Measurements from ENCODE around the gene PADI6.
A peak's percentile ranks its signal among the peaks of the same experiment; 100 is the strongest.
"Not testable (repeated sequence)": the region's sequence is repeated elsewhere in the genome, so short reads cannot be mapped to it uniquely, and the experiment has no call there.

PADI6 gene

DNA sequence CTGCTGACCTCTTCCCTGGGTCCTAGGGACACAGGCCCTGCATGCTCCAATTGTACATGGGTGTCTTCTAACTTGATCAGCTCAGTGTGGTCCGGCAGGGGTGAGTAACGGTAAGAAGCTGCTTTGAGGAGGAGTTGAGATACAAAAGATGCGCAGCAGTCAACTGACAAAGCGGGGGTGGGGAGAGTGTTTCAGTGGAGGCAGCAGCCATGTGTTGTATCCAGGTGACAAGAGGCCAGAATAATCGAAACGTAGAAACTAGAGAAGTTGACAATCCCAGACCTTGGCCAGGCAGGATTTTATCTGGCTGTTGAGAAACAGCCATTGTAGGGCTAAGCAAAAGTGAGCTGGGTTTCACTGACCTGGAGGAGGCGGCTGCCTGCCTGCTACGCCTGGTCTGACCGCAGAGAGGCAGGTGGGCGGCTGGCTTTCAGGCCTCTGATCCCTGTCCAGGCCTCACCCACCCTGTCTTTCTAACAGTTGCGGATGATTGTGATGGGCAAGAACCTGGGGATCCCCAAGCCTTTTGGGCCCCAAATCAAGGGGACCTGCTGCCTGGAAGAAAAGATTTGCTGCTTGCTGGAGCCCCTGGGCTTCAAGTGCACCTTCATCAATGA lies 28.8 kb downstream of the PADI6 start:
- in situ Hi-C loops (cut with MboI; ENCODE audit: low pct_unique_long_range_greater_than_20kb, low sequenced_read_pairs, unreplicated experiment): no loop called here
- TF ChIP-seq, protein P1, sequence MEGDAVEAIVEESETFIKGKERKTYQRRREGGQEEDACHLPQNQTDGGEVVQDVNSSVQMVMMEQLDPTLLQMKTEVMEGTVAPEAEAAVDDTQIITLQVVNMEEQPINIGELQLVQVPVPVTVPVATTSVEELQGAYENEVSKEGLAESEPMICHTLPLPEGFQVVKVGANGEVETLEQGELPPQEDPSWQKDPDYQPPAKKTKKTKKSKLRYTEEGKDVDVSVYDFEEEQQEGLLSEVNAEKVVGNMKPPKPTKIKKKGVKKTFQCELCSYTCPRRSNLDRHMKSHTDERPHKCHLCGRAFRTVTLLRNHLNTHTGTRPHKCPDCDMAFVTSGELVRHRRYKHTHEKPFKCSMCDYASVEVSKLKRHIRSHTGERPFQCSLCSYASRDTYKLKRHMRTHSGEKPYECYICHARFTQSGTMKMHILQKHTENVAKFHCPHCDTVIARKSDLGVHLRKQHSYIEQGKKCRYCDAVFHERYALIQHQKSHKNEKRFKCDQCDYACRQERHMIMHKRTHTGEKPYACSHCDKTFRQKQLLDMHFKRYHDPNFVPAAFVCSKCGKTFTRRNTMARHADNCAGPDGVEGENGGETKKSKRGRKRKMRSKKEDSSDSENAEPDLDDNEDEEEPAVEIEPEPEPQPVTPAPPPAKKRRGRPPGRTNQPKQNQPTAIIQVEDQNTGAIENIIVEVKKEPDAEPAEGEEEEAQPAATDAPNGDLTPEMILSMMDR (IDR thresholded peaks at IDR 0.05; ENCODE audit: extremely low read depth, insufficient read depth, missing control alignments): no peak
- peak; percentile 59 for DNase-seq (ENCODE audit: low spot score)

DNA sequence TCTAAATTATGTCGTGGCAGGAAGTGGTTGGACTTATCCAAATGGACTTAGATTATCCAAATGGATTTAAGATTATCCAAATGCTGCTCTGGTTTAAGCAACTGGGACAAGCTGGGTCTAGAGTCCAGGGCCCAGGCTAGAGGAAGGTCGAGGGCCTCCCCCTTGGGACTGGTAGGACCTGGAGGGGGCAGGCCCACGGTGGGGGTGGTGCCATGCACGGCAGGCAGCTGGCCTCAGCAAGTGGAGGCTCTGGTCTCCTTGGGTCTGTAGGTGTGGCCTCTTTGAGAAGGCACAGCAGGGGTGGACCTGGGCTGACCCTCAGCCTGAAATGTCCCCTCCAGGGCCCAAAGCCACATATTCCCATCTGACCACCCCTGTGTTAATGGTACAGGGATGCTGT lies 29.8 kb downstream of the PADI6 start:
- TF ChIP-seq, protein P1 (IDR thresholded peaks at IDR 0.05; ENCODE audit: extremely low read depth, insufficient read depth, missing control alignments): no peak
- DNase-seq (ENCODE audit: low spot score): no peak
- in situ Hi-C loops (cut with MboI; ENCODE audit: low pct_unique_long_range_greater_than_20kb, low sequenced_read_pairs, unreplicated experiment): no loop called here

DNA sequence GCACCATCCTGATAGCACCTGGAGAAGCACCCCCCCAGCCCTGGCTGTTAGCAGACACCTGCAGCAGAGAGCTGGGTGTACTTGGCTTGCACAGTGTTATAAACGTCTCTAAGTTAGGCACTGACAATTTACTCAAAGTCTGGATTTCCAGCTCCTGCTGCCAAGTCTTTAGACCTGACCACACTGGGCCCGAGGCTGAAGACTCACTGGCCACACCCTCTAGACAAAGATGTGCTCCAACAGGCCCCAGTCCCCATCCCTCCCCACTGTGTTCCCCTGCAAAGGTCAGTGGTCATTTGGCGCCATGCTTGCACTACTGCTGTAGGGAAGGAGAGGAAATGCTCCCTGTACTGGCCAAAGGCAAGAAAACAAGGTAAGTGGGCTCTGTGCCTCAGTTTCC lies 31.1 kb downstream of the PADI6 start:
- DNase-seq (ENCODE audit: low spot score): no peak
- in situ Hi-C loops (cut with MboI; ENCODE audit: low pct_unique_long_range_greater_than_20kb, low sequenced_read_pairs, unreplicated experiment): no loop called here

DNA sequence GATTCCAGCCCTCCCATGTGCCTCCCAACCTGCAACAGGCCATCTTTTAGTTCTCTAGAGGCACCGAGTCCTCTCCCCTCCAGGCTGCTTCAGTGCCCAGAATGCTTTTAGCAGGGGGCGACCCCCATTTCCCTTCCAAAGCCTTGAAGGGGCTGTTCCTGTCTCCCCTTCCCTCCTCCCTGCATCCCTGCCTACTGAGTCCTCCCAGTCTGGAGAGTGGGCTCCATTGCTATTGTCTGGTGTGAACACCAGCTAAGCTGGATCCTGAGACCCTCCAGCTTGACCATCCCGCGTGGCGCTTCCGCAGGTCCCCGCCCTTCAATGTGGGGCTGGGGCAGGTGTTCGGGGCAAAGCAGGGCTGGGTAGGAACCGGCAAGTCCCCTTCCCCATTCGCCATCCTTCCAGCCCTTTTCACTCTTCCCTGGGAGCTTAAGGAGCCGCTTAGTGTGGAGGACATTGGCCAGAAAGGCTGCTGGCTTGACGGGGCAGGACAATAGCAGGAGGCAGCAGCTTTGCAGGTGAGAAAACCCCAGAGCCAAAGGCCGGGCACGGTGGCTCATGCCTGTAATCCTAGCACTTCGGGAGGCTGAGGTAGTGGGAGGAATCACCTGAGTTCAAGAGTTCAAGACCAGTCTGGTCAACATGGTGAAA lies 32.2 kb downstream of the PADI6 start:
- no peak for DNase-seq (ENCODE audit: low spot score)
- TF ChIP-seq, protein P1 (IDR thresholded peaks at IDR 0.05; ENCODE audit: extremely low read depth, insufficient read depth, missing control alignments): no peak
- in situ Hi-C loops (cut with MboI; ENCODE audit: low pct_unique_long_range_greater_than_20kb, low sequenced_read_pairs, unreplicated experiment): no loop called here

More for the DNA sequence above, 31.1 kb downstream of the PADI6 start:
- TF ChIP-seq, protein P1 (IDR thresholded peaks at IDR 0.05; ENCODE audit: extremely low read depth, insufficient read depth, missing control alignments): no peak

DNA sequence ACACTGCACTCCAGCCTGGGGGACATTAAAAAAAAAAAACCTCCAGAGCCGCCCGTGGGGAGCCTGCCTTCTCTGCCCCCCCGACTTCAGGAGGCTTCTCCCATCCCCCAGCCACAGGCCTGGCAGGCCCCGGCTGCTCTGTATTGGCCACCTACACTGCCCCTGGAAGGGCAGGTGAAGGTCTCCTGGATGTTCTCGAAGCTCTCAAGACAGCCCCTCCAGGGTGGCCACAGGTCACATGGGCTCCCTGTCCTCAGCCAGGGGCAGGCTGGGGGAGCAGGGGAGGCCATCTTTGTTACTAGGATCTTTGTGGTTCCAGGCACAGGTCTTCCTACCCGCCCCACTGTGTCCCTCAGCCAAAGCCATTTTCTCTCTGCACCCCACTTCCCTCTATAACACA lies 32.8 kb downstream of the PADI6 start:
- TF ChIP-seq, protein P1 (IDR thresholded peaks at IDR 0.05; ENCODE audit: extremely low read depth, insufficient read depth, missing control alignments): no peak
- no peak for DNase-seq (ENCODE audit: low spot score)
- in situ Hi-C loops (cut with MboI; ENCODE audit: low pct_unique_long_range_greater_than_20kb, low sequenced_read_pairs, unreplicated experiment): no loop called here

DNA sequence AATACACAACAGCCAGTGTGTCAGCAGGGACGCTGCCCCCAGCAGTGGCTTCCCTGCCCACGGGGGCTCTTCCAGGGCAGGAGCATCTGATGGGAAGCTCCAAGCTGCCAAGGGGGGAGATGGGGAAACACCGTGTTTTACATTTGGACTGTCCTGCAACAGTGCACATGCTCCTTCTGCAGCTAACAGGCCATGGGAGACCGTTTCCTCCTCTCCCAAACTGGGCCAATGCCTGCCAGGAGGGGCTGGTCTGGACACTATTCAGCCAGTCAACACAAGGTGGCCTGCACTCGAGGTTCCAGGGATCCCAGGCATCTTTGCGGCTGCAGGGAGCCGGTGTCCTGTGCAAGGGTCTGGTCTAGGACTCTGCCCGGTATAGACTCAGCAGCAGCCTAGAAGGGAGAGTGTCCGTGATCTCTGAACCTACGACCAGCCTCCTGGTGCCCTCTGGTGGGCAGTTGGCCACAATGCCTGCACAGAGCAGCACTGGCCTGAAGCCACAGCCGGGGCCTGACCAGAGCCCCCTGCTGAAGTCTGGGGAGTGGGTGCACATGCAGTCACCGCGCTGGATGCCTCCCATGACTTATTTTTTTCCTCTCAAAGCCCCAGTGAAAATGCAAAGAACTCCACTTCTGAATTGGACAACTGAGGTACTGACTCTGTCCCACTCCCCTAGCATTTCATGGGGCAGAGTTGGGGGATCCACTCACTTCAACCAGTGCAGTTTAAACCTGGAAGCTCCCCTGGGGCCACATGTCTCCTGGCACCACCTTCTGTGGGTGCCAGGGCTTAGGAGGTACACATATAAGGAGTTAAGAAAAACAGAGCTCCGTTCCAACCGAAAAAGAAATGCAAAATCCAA lies 34.1 kb downstream of the PADI6 start:
- peak; percentile 79 for DNase-seq (ENCODE audit: low spot score)
- in situ Hi-C loops (cut with MboI; ENCODE audit: low pct_unique_long_range_greater_than_20kb, low sequenced_read_pairs, unreplicated experiment): no loop called here
- TF ChIP-seq, protein P1 (IDR thresholded peaks at IDR 0.05; ENCODE audit: extremely low read depth, insufficient read depth, missing control alignments): peak; percentile 87

DNA sequence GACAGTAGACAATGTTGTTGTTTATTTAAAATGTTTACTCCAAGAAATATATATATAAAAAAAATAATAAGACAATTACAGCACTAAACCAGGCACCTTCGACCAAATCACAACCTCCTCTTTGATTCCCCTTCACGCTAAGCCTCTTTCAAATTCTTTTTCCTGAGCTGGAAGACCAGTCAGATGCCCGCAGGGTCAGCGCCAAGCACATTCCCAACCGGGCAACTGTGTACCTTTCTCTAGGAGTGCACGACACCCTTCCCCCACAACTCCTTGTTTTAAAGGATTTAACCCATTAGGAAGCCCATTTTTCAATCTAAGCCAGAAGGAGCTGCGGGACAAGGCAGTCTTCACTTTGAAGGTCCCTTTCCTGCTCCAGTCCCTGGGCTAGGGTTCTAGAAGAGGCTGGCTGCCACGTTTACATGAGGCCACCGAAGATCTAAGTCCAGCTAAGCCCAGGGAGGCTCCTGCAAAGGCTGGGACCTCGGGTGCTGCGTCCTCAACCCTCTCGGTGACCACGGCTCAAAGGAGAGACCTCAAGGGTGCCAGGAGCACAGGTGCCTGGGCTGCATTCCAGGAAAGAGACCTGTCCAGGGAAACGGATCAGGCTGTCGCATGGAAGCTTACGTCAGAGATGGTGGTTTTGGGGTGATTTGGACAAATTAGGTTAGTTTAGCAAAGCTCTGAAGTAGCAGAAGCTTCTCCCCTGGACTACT lies 34.9 kb downstream of the PADI6 start:
- DNase-seq (ENCODE audit: low spot score); in situ Hi-C loops (cut with MboI; ENCODE audit: low pct_unique_long_range_greater_than_20kb, low sequenced_read_pairs, unreplicated experiment): not testable (repeated sequence)

DNA sequence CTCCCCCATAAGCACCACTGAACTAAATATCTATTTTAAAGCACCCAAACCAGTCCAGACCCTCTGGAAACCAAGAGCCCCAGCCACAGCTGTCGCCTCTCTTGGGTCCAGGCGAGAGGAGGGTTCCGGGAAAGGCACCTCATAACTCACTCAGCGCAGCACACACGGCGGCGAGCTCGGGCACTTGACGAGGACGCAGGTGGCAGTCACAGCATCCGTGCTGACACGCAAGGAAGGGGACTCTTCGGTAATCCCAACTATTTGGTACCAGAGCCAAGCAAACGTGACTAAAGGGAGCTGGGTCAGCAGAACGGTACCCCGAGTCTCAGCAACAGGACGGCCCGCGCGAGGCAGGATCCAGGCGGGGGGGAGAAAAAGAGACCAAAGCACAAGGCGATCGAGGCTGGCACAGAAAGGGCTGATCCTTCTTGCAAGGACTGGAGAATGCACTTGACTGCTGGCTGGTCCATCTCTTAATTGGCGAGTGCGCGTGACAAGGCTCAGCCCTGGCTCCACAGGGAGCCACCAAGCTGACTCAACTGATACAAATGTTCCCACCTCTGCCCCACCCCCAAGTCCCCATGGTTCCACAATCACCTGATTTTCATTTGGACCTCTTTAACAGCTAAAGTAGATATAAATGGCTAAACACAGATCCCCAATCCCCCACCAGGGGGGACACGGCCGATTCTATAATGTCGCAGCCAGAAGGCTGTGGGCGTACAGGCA lies 36.0 kb downstream of the PADI6 start:
- in situ Hi-C loops (cut with MboI; ENCODE audit: low pct_unique_long_range_greater_than_20kb, low sequenced_read_pairs, unreplicated experiment); DNase-seq (ENCODE audit: low spot score): not testable (repeated sequence)
